Ureter (tissue), 1 donor: ENCODE data around the gene ZCCHC8. TPM values are rescaled to one million over a fixed set of nuclear protein-coding genes. Genes with fewer than 3 reads are reported as not detected.
"Not testable (repeated sequence)": the region's sequence is repeated elsewhere in the genome, so short reads cannot be mapped to it uniquely, and the experiment has no call there.

Experiments
- DNase-seq: peaks from one replicate; pipeline ENCODE4 v3.0.0-alpha.2; 2020; ENCODE audit warnings: low spot score
- total RNA-seq: library from RNA; stranded (reverse); gene quantifications from one replicate; pipeline ENCODE4 v1.2.4, GENCODE V29; 2023
- donor health status: DM: yes; HTN: yes; CAD: no.

The ZCCHC8 gene
- total RNA-seq, 1 donor from 2014 or later = 32.2 TPM

DNA sequence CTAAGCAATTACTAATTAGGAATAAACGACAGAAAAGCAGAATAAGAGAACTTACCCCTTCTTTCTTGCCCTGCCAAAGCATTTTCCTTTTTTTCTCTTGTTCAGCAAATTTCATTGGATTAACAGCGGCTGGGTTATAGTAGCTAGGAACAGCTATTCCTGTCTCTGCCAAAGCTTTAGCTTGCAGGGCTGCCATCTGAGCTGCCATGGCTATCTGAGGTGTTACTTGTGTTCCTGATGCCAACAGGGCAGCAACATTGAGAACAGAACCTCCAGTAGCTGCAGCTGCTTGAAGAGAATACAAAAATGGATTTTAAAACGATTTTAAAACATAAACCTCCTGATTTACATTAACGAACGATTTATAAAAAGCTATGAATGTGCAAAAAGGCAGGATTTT lies 7.4 kb upstream of the ZCCHC8 start:
- no peak for DNase-seq

DNA sequence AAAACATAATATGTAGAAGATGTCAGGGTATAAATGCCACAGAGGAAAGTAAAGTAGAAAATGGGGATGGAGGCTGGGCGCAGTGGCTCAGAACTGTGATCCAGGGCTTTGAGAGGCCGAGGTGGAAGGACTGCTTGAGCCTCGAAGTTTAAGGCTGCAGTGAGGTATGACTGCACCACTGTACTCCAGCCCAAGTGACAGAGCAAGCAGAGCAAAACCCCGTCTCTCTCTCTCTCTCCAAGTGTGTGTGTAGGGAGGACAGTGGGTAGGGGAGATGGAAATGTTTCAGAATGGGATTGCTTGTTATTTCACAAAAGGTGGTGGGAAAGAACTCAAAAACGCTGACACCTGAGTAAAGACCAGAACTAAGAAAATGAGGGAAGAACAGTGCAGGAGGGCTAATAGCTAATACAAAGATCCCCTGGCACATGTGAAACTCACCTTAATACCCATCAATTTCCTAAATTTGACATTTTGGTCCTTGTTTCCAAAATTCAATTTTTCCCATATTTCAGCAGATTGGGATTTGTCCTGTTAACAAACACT lies 5.7 kb upstream of the ZCCHC8 start:
- no peak for DNase-seq

DNA sequence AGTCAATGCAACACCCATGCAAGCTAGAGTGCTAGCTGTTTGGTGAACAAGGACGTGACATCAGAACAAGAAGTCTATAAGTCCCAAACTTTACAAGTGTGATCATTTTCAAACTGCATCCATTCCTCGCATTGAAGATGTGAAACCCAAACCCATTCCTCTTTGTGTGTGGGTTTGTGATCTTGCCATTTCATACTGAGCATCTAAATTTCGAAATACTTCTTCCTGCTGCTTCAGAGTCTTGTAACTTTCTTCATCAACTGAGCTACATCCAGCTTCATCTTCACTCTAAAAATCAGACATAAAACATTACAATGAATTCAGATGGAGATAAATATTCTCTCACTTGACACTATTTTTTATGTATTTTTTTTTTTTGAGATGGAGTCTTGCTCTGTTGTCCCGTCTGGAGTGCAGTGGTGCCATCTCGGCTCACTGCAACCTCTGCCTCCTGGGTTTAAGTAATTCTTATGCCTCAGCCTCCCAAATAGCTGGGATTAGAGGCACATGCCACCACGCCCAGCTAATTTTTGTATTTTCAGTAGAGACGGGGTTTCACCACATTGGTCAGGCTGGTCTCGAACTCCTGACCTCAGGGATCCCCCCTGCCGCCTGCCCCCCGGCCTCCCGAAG lies 4.8 kb upstream of the ZCCHC8 start:
- no peak for DNase-seq

DNA sequence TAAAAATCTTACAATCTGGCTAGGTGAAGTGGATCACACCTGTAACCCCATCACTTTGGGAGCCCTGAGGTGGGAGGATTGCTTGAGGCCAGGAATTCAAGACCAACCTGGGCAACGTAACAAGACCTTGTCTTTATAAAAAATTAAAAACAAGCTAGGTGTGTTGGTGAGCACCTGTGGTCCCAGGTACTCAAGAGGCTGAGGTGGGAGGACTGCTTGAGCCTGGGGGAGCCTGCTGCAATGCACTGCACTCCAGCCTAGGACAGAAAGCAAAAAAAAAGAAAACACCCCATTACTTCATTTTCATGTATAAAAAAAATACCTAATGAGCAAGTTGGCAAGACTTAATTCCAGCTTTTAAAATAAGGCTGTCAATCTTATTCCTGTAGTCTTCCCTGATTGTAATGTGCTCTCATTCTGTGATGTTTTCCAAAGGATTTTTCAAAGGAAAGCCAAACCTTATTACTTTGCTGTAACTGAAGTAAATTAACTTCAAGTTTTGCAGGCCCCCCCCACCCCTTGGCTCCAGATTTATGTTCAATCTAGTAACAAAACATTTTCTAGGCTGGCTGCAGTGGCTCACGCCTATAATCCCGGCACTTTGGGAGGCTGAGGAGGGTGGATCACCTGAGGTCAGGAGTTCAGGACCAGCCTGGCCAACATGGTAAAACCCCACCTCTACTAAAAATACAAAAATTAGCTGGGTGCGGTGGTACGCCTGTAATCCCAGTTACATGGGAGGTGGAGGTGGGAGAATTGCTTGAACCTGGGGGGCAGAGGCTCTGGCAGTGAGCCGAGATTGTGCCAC lies 3.3 kb upstream of the ZCCHC8 start:
- DNase-seq = no peak

DNA sequence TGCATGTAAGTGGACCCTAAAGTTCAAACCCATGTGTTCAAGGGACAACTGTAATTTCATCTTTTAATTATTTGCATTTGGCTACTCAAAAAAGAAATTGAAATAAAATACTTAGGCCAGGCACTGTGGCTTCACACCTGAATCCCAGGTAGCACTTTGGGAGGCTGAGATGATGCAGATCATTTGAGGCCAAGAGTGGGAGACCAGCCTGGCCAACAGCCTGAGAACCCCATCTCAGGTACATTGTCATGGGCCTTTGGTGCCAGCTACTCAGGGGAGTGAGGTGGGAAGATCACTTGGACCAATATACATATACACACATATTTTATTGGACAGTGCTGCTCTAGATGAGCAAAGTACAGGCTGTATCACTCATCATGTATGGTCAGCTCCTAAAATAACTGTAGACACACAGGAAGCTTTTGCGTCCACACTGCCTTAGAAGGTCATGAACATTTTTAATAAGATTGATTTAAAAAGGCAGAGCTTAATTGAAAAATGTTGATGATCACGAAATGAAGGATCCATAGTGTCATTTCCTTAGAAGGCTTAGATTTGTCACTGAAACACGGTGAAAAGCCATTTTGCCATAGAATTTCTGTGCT lies 2.5 kb upstream of the ZCCHC8 start:
- DNase-seq = no peak

DNA sequence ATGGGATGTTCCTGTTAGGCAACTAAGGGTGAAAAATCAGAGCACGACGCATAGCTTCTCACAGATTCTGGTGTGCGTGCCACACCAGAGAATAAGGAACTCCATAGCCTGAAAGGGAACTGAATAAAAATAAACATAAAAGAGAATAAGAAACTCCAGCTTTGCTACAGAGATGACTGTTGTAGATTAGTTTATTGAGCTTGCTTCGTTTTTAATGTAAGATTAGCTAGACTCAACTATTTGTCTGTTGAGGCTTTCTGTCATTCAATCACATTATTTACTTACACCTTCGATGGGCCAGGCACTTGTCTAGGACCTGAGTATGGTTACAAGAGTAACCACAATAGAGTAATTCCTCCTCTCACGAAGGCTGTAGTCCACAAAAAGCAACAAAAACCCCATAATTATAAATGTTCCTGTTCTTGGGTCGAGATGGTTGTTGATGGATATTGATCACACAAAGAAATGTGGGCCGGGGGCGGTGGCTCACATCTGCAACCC lies 807 bp upstream of the ZCCHC8 start:
- DNase-seq = no peak

DNA sequence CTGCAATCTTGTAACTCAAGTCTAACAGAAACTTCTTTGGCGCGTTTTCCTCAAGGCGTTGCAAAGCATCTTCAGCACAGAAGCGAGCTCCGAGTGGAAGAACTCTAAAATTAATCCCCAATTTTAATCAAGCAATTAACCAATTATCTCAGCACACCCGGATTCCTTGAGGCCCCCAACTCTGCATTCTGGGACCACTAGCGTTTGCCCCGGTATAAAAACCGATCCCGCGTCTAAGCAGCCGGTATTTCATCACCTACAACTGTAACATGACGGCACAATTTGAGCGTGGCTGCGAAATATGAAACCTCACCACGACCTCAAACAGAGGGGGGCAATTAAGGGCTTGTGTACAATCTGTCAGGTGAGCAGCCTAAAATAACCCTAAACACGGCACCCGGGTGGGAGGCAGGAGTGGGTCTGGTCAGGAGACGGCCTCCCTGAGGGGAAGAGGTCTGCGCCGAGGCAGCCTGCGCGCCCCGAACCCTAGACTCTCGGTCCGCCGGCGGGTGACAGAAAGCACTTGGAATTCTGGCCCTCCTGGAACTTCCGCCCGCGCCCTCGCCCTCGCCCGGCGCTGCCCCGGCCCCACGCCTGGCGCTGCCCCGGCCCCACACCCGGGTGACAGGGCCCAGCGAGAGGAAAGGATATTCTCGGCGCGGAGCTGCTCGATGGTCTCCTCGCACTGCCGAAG lies 594 bp downstream of the ZCCHC8 start:
- peak; percentile 54 for DNase-seq

DNA sequence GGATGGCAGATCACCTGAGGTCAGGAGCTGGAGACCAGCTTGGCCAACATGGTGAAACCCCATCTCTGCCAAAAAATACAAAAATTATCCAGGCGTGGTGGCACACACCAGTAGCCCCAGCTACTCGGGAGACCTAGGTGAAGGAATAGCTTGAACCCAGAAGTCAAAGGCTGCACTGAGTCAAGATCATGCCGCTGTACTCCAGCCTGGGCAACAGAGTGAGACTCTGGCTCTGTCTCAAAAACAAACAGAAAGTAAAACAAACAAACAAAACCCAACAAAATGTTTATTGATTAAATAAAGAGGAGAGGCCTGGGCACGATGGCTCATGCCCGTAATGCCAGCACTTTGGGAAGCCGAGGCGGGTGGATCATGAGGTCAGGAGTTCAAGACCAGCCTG lies 5.5 kb downstream of the ZCCHC8 start:
- DNase-seq = no peak

DNA sequence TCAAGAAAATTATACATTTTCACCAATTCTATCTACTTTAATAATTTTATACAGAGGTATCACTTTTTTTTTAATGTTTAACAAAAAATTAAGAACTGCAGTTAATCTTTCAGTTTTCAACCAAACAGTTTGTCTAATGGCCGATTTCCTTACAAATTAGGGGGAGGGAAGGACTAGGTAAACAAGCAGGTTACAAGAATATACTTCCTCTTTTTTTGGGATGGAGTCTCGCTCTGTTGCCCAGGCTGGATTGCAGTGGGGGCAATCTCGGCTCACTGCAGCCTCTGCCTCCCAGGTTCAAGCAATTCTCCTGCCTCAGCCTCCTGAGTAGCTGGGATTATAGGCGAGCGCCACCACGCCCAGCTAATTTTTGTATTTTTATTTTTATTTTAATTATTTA lies 7.5 kb downstream of the ZCCHC8 start:
- DNase-seq = not testable (repeated sequence)

DNA sequence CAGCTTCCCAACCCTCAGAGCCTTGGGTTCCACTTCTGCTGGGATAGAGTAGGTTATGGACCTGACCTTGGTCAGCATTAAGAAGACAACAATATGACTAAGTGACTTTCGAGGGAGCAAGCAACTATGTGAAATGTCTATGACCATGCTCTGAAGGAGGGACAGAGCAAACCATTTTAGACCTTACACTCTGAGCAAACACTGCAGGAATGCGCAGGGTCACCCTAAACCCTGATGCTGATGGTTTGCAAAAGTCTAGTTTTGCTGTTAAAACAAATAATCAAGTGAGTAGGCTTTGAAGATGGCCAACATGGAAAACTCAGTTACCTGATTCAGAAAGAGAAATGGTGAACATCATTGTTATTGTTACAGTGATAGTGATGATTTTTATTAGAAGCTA lies 8.7 kb downstream of the ZCCHC8 start:
- no peak for DNase-seq

DNA sequence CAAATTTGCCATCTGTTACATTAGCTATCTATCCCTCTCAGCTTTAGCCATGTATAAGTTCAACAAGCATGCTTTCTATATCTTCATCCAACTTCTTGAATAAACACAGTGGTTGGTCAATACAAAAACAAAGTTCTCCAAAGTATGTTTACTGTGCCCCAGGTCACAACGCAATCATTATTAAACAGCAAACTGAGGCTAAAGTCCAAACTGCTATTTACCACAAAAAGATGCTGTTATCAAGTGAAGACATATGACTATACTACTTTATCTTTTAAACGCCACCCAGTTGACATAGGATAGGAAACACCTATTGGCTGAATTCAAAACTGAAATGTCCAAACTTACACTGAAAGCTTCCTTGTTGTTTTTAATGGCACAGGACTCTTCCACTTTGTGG lies 11.7 kb downstream of the ZCCHC8 start:
- no peak for DNase-seq

DNA sequence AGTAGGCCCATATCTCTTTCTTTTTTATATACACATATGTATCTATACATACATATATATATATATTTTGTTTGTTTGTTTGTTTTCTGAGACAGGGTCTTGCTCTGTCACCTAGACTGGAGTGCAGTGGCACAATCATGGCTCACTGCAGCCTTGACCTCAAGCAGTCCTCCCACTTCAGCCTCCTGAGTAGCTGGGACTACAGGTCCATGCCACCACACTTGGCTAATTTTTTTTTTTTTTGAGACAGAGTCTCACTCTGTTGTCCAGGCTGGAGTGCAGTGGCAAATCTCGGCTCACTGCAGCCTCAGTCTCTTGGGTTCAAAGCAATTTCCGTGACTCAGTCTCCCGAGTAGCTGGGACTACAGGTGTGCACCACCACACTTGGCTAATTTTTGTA lies 12.9 kb downstream of the ZCCHC8 start:
- DNase-seq = not testable (repeated sequence)

DNA sequence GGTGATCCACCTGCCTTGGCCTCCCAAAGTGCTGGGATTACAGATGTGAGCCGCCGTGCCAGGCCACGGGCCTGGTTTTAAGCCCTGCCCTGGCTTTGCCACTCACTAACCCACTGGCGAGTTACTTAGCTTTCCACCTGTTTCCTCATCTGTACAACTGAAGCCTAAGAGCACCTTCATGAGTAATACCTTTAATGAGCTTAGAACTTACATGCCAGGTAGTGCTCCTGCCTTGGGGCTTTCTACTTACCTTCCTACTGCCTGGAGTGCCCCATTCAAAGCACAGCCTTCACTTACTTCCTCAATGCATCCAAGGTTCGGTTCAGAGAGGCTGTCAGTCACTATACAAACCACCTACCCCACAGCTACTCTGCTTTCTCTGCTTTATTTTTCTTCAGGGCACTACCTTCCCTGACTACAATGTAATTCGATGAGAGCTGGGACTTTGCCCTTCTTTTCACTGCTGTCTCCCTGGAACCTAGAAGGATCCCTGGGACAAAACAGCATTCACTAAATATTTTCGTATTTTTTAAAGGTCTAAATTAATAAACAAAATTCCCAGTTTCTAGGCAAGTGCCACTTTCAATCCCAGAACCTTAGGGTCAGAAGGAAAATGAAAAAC lies 13.8 kb downstream of the ZCCHC8 start:
- no peak for DNase-seq

DNA sequence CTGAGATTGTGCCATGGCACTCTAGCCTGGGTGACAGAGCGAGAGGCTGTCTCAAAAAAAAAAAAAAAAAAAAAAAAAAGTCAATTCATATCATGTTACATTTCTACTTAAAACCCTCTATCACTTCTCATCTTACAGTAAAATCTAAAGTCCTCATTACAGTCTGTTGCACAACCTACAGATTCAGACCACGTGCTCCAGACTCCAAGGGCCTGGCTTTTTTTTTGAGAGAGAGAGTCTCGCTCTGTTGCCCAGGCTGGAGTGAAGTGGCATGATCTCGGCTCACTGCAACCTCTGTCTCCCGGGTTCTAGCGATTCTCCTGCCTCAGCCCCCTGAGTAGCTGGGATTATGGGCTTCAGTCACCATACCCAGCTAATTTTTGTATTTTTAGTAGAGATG lies 14.4 kb downstream of the ZCCHC8 start:
- DNase-seq = not testable (repeated sequence)

DNA sequence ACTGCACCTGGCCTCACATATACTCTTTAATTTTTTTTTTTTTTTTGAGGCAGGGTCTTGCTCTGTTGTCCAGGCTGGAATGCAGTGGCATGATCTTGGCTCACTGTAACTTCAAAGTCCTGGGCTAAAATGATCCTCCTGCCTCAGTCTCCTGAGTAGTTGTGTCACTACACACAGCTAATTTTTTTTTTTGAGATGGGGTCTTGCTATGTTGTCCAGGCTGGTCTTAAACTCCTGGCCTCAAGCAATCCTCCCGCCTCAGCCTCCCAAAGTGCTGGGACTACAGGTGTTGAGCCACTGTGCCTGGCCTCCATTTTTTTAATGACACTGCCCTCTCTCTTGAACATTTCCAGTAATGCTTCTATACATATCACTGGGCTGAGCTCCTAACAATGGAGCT lies 16.3 kb downstream of the ZCCHC8 start:
- DNase-seq = not testable (repeated sequence)

DNA sequence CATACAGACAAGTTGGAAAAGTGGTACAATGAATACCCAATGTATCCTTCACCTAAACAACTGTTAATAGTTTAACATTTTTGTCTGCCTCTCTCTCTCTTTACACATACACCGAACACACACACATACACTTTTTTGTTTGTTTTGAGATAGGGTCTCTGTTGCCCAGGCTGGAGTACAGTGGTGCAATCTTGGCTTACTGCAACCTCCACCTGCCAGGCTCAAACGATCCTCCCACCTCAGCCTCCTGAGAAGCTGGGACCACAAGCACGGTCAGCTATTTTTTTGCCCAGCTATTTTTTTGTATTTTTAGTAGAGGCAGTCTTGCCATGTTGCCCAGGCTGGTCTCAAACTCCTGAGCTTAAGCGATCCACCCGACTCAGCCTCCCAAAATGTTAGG lies 16.8 kb downstream of the ZCCHC8 start:
- no peak for DNase-seq

DNA sequence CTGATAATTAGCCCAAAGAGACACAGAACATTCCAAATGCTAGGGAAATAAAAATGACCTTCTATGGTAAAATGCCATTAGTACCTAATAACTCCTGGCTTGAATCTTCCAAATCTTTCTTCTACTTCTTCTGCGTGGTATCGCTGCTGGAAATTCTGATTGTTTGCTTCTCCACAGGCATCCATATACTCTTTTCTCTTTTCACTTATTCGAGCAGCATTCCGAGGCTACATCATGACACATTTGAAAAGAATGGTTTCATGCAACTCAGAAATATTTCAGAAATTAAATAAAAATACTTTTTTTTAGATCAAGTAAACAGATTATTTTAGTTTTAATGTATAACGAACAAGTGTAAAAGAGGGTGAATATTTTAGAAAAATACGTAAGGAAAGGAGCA lies 18.9 kb downstream of the ZCCHC8 start:
- DNase-seq = no peak

DNA sequence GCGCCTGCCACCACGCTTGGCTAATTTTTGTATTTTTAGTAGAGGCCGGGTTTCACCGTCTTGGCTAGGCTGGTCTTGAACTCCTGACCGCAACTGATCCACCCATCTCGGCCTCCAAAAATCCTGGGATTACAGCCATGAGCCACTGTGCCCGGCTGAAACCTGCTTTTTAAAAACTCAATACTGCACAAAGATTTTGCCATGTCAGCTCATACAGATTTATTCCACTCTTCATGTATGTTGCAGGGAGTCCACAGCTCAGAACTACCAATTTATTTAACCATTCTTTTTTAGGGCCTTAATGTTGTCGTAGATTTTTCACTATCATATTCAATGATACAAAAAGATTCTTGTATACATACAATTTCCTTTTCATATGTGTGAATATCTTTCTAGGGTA lies 20.0 kb downstream of the ZCCHC8 start:
- DNase-seq = no peak

DNA sequence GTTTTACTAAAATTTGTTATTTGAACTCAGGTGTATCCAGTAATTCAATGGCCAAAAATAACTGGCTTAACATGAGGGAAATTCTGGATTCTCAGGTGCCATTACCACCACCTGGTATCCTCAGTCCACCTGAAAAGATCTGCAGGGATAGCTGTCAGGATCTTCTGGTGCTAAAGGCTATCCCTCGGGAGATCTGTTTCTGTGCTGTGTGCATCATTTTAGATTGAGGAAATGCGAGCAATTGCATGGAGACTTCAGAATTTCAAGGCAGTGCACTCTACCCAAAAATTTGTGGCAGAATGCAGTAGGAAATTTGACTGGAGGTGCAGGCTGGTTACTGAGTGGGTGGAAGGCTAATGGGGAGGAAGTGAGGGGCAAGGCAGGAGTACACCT lies 26.4 kb downstream of the ZCCHC8 start:
- DNase-seq = no peak

DNA sequence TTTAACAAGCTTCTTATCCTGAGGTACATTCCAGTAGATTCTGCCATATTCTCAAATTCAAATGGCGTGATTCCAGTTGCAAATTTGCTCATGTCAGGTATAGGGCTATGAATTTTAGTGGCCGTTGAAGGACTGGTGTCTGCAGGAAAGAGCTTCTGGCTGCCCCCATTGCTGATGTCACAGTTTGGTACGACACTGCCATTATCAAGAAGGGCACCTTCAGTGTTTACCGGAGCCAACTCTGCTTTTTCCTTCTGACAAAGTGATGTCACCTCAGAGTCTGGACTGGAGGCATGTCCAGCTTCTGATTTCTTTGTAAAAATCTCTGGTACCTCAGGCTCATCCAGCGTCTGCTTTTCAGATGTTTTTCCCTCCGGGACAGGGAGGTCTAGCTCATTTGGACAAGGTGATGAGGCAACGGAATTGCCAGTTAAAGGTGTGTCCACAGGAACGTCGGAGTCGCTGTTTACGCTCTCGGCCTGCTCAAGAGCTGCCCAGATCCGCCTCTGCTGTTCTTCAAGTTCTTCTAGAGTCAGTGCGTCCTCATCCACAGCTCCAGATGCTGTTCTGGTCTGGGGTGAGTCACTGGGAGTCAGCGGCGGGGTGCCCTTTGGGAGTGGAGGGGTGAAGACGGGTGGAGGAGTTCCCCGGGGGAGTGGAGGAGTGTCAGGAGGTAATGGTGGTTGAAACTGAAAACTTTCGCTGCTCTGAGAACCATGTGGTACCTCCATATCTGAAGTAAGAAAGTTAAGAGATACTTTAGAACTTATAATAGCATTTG lies 27.0 kb downstream of the ZCCHC8 start:
- DNase-seq = peak; percentile 41
